Measurements from ENCODE around the gene PLEK. TPM values are rescaled to one million over a fixed set of nuclear protein-coding genes. Genes with fewer than 3 reads are reported as not detected.

PLEK gene, protein sequence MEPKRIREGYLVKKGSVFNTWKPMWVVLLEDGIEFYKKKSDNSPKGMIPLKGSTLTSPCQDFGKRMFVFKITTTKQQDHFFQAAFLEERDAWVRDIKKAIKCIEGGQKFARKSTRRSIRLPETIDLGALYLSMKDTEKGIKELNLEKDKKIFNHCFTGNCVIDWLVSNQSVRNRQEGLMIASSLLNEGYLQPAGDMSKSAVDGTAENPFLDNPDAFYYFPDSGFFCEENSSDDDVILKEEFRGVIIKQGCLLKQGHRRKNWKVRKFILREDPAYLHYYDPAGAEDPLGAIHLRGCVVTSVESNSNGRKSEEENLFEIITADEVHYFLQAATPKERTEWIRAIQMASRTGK
- 100 to 1,000 TPM in 1 of 5 experiments, 10 to 100 TPM in 1, 1 to 10 TPM in 3; 1.2 to 210 (median 3.9) TPM for total RNA-seq
- polyA plus RNA-seq = under 1 TPM; 0.37 to 0.79 TPM
- total RNA-seq = not detected

DNA sequence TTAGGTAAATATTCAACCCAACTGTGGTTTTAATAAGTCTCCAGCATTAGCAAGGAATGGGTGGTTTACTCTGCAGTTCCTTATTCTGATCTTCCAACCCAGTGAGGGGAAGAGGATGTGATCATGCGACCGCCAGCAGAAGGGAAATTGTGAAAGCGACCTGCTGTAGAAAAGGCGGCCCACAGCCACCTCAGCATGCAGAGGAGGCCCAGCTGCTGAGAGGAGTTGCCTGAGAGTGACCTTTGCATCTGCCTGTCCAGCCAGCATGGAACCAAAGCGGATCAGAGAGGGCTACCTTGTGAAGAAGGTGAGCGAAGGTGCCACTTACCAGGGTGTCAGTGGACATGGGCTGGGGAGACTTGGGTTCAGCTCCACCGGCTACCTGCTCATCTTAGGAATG, at the start of gene PLEK:
Gene PLEK (plus strand): TSS at position 196 of the 400 bp plus-strand sequence. CDS start 70 bp downstream, at position 266.
- Mint-ChIP-seq H3K36me3 (peaks cover 0 to 9% (median 0%) of the 10 kb centered on the region in 5 donors), H3K9me3 (peaks cover 0 to 9% (median 0%) of the 10 kb centered on the region in 11 donors), H3K27ac (peak within 1 kb of the TSS in 1 of 9 donors; percentile 36), H3K4me3 (peak within 1 kb of the TSS in 2 of 10 donors; percentile 40 to 86), H3K4me1 (peaks cover 6 to 19% (median 10%) of the 10 kb centered on the region in 7 donors), H3K27me3 (peaks cover 0 to 42% (median 0%) of the 10 kb centered on the region in 5 donors)
- no peaks in the 10 kb centered on the region for H3K36me3 ChIP-seq (ENCODE audit: control insufficient read depth in 2 of 3, insufficient read depth in 3 of 3, low read length in 3 of 3)
- intact Hi-C loops (cut with micrococcal nuclease) = loop anchor here (1.0 to 10.0 kb wide), 2 partner anchors 29 to 560 kb away; no protein-coding TSS in a partner anchor
- H3K27ac ChIP-seq (ENCODE audit: low read depth, low read length) = no peak within 1 kb of the TSS
- ATAC-seq (peak; percentile 77), DNase-seq (peak in 1 of 9 donors; percentile 26)
- peak within 1 kb of the TSS; percentile 46 for H3K4me3 ChIP-seq (ENCODE audit: low read length)
- H3K4me1 ChIP-seq (ENCODE audit: control insufficient read depth in 2 of 2, insufficient read depth in 2 of 2, low read length in 2 of 2) = peaks cover 0 to 38% of the 10 kb centered on the region in 2 donors
- ChIA-PET CTCF (no interaction called here), POLR2A (no interaction called here)
- H3K27me3 ChIP-seq (ENCODE audit: control insufficient read depth in 2 of 2, insufficient read depth in 2 of 2, low read length in 2 of 2) = no peaks in the 10 kb centered on the region
- no peaks in the 10 kb centered on the region for H3K9me3 ChIP-seq (ENCODE audit: control insufficient read depth in 2 of 3, low read length in 3 of 3)

DNA sequence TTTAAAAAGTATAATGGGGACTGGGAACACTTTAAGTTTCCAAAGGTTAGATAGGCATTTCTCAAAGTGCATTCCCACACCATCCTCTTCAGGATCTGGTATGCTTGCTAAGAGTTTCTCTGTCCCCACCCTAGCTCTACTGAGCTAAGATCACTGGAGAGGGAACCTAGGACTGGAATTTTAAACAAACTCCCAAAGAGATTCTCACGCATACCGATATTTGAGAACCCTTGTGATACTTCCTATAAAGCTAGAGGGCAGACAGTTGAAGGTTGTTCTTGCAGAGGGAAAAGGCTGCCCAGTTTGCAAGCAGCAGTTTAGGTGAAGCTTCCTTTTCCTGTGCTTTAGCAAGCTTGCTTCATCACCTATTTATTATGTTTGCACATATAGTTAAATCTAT, 49.0 kb upstream of the PLEK start:
- DNase-seq = no peak
- Mint-ChIP-seq H3K36me3 (peaks cover 0 to 1% (median 0%) of the 10 kb centered on the region in 5 donors), H3K4me1 (peaks cover 0 to 15% (median 10%) of the 10 kb centered on the region in 7 donors), H3K9me3 (peaks cover 0 to 11% (median 3%) of the 10 kb centered on the region in 11 donors), H3K27ac (no peak overlapping the region), H3K27me3 (peaks cover 50 to 71% (median 59%) of the 10 kb centered on the region in 5 donors), H3K4me3 (no peak overlapping the region)
- CTCF ChIA-PET = interaction anchor here (1.2 kb wide), 1 partner anchor 12 kb away, joined by 4 read pairs; no protein-coding TSS in a partner anchor
- no peak for ATAC-seq
- Histone ChIP-seq H3K9me3 (ENCODE audit: control insufficient read depth in 2 of 3, low read length in 3 of 3) (no peaks in the 10 kb centered on the region), H3K36me3 (ENCODE audit: control insufficient read depth in 2 of 3, insufficient read depth in 3 of 3, low read length in 3 of 3) (no peaks in the 10 kb centered on the region), H3K4me3 (ENCODE audit: low read length) (no peak overlapping the region), H3K27ac (ENCODE audit: low read depth, low read length) (no peak overlapping the region), H3K4me1 (ENCODE audit: control insufficient read depth in 2 of 2, insufficient read depth in 2 of 2, low read length in 2 of 2) (peaks cover 6 to 8% of the 10 kb centered on the region in 2 donors), H3K27me3 (ENCODE audit: control insufficient read depth in 2 of 2, insufficient read depth in 2 of 2, low read length in 2 of 2) (peaks cover 0 to 22% of the 10 kb centered on the region in 2 donors)
- intact Hi-C loops (cut with micrococcal nuclease) = no loop called here
- POLR2A ChIA-PET = no interaction called here

DNA sequence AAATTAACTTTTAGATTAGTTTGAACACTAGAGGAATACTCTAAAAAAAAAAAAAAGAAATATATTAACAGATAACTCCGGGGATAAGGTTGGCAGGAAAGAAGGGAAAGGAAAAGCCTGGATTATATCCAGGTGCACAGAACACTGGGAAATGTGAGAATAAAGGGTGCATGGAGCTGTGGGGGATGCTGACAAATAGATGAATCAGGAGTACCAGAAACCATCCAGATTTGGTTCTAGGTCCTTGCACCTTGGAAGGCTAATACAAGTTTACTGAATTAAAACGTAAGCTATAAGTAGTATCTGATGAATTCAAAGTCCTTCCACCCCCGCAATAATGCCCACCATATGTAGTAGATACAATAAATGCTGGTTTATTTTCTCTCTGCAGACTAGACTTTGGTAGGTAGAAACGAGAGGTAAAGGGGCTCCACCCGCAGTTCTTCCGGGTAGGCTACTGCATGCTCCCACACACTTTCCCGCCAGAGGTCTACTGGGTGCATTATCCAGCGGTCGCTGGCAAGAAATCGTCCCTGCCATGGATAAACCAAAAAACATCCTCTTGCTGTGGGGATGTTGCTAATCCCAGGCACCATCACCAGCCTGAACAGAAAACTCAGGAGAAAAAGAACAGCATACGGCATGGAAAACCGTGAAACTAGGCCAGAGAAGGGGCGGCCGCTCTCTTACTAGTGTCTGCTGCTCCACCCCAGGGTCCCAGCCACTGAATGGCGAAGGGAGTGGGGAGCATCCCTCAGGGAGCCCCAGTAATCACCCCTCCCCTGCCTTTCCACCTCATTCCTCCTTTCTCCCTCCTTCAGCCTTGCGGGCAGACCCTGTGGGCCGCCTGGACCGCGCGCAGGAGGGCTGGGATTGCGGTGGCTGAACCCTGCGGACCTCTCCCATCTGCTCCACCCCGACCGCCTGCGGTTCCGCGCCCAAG, 46.8 kb upstream of the PLEK start:
- H3K9me3 ChIP-seq (ENCODE audit: control insufficient read depth in 2 of 3, low read length in 3 of 3) = no peaks in the 10 kb centered on the region
- peaks cover 0 to 1% (median 0%) of the 10 kb centered on the region in 5 donors for H3K36me3 Mint-ChIP-seq
- POLR2A ChIA-PET = no interaction called here
- H3K27ac ChIP-seq (ENCODE audit: low read depth, low read length) = no peak overlapping the region
- peaks cover 0 to 15% (median 10%) of the 10 kb centered on the region in 7 donors for H3K4me1 Mint-ChIP-seq
- H3K27me3 Mint-ChIP-seq = peaks cover 45 to 79% (median 65%) of the 10 kb centered on the region in 5 donors
- H3K4me1 ChIP-seq (ENCODE audit: control insufficient read depth in 2 of 2, insufficient read depth in 2 of 2, low read length in 2 of 2) = peaks cover 6 to 8% of the 10 kb centered on the region in 2 donors
- intact Hi-C loops (cut with micrococcal nuclease) = no loop called here
- H3K9me3 Mint-ChIP-seq = peaks cover 0 to 11% (median 3%) of the 10 kb centered on the region in 11 donors
- no peak for DNase-seq
- H3K27me3 ChIP-seq (ENCODE audit: control insufficient read depth in 2 of 2, insufficient read depth in 2 of 2, low read length in 2 of 2) = peaks cover 0 to 19% of the 10 kb centered on the region in 2 donors
- no peaks in the 10 kb centered on the region for H3K36me3 ChIP-seq (ENCODE audit: control insufficient read depth in 2 of 3, insufficient read depth in 3 of 3, low read length in 3 of 3)
- peak overlapping the region in 8 of 10 donors; percentile 12 to 79 (median 63) for H3K4me3 Mint-ChIP-seq
- CTCF ChIA-PET = no interaction called here
- no peak overlapping the region for H3K4me3 ChIP-seq (ENCODE audit: low read length)
- ATAC-seq = no peak
- no peak overlapping the region for H3K27ac Mint-ChIP-seq

DNA sequence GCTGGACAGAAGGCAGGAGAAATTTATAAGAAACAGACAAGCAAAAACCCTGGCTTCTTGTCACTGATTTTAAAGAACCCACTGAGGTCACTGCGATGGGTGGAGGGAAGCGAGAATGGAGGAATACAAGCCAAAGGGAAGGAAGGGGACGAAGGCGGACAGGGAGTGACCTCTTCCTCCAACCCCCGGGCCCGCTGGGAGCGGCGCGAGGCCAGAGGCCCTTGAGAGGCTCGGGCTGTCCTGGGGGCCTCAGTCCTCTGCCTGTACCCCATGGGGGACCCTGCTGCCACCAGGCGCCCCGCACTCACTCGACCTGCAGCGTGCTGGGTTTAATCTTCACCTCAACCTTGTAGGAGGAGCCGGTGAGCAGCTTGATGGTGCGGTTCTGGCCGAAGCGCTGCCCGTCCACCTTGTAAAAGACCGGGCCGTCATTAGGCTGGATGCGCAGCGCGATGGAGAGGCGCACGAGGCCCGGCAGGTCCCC, 46.1 kb upstream of the PLEK start:
- no peak for DNase-seq
- ChIA-PET POLR2A (no interaction called here), CTCF (no interaction called here)
- Mint-ChIP-seq H3K4me1 (peaks cover 0 to 15% (median 10%) of the 10 kb centered on the region in 7 donors), H3K4me3 (peak overlapping the region in 9 of 10 donors; percentile 11 to 82 (median 67)), H3K27me3 (peaks cover 45 to 81% (median 64%) of the 10 kb centered on the region in 5 donors), H3K27ac (no peak overlapping the region), H3K9me3 (peaks cover 0 to 8% (median 2%) of the 10 kb centered on the region in 11 donors), H3K36me3 (peaks cover 0 to 1% (median 0%) of the 10 kb centered on the region in 5 donors)
- H3K36me3 ChIP-seq (ENCODE audit: control insufficient read depth in 2 of 3, insufficient read depth in 3 of 3, low read length in 3 of 3) = no peaks in the 10 kb centered on the region
- intact Hi-C loops (cut with micrococcal nuclease) = no loop called here
- H3K27ac ChIP-seq (ENCODE audit: low read depth, low read length) = no peak overlapping the region
- peak; percentile 40 for ATAC-seq
- no peaks in the 10 kb centered on the region for H3K9me3 ChIP-seq (ENCODE audit: control insufficient read depth in 2 of 3, low read length in 3 of 3)
- H3K27me3 ChIP-seq (ENCODE audit: control insufficient read depth in 2 of 2, insufficient read depth in 2 of 2, low read length in 2 of 2) = peaks cover 0 to 19% of the 10 kb centered on the region in 2 donors
- H3K4me1 ChIP-seq (ENCODE audit: control insufficient read depth in 2 of 2, insufficient read depth in 2 of 2, low read length in 2 of 2) = peaks cover 6 to 8% of the 10 kb centered on the region in 2 donors
- H3K4me3 ChIP-seq (ENCODE audit: low read length) = peak overlapping the region; percentile 42

DNA sequence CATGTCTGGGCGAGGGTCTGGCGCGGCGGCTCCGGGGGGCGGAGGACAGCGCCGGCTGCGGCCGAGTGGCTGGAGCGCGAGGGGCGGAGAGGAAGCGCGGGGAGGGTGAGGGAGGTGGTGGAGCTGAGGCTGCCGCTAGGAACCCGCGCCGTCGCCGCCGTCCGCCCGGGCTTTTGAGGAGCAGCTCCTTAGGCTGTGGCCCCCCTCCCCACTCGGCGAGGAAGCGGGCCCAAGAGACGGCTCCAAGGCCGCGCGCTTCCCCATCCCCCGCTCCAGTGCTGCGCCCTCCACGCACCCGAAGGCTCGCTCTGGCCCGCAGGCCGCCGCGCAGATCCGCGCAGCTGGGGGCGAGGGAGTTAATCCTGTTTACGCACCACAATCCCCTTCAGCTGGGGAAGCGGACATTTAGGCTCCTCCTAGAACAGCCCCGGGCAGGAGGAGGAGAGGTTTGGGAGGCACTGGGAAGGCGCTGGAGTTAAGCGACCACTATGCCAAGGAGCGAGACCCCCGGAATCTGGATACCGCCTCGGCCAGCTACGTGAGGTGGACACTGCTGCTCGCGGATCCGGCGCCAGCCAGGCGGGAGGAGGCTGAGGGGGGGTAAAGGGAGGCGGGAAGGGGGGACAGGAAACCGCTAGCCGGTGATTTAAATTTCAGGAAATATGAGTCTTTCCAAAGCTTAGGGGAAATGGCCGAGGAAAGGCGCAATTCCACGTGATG, 45.5 kb upstream of the PLEK start, which contains the start of gene CNRIP1:
Gene CNRIP1 (minus strand): TSS at position 552 of the 720 bp plus-strand sequence. CDS start 549 bp downstream, at position 3.
- intact Hi-C loops (cut with micrococcal nuclease) = no loop called here
- CTCF ChIA-PET = no interaction called here

More for the DNA sequence above, 45.5 kb upstream of the PLEK start, which contains the start of gene CNRIP1:
- H3K4me3 ChIP-seq (ENCODE audit: low read length) = peak within 1 kb of the TSS; percentile 42
- peaks cover 45 to 84% (median 62%) of the 10 kb centered on the region in 5 donors for H3K27me3 Mint-ChIP-seq
- H3K36me3 ChIP-seq (ENCODE audit: control insufficient read depth in 2 of 3, insufficient read depth in 3 of 3, low read length in 3 of 3) = no peaks in the 10 kb centered on the region
- peaks cover 0 to 1% (median 0%) of the 10 kb centered on the region in 5 donors for H3K36me3 Mint-ChIP-seq
- POLR2A ChIA-PET = no interaction called here
- no peak within 1 kb of the TSS for H3K27ac ChIP-seq (ENCODE audit: low read depth, low read length)
- H3K4me3 Mint-ChIP-seq = peak within 1 kb of the TSS; percentile 46 to 82 (median 74)
- no peaks in the 10 kb centered on the region for H3K9me3 ChIP-seq (ENCODE audit: control insufficient read depth in 2 of 3, low read length in 3 of 3)
- no peak within 1 kb of the TSS for H3K27ac Mint-ChIP-seq
- ATAC-seq = peak; percentile 64
- H3K4me1 Mint-ChIP-seq = peaks cover 0 to 15% (median 10%) of the 10 kb centered on the region in 7 donors
- H3K4me1 ChIP-seq (ENCODE audit: control insufficient read depth in 2 of 2, insufficient read depth in 2 of 2, low read length in 2 of 2) = peaks cover 6 to 8% of the 10 kb centered on the region in 2 donors
- peaks cover 0 to 3% (median 0%) of the 10 kb centered on the region in 11 donors for H3K9me3 Mint-ChIP-seq
- peaks cover 0 to 19% of the 10 kb centered on the region in 2 donors for H3K27me3 ChIP-seq (ENCODE audit: control insufficient read depth in 2 of 2, insufficient read depth in 2 of 2, low read length in 2 of 2)
- no peak for DNase-seq

Data from naive thymus-derived CD4-positive, alpha-beta T cell (primary cell).